NCI-H446 treated with DMSO at 0.1 percent for 48 hours (cell line): ENCODE data around the gene MPC1.
"Not testable (repeated sequence)": the region's sequence is repeated elsewhere in the genome, so short reads cannot be mapped to it uniquely, and the experiment has no call there.

Experiments used
- DNase-seq: peaks from one replicate; lab custom pipeline; 2025; lab: John Stamatoyannopoulos, UW

Gene MPC1

DNA sequence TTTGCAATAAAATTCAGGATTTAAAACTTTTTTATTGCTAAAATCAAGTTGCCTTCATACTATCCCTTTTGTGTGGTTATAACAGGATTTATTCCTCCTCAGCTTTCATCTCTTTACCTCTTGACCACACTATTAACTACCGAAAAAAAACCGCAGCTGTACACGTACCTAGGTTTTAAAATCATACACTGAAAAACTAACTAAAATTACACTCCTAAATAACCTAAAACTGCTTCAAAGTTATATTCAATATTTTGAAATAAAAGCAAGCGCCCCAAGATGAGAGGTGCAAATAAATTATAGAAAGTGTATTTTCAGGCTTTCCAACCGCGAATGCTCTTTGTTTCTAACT, 1.4 kb downstream of the MPC1 start:
- no peak for DNase-seq

GRCh38 chr6:166379800-166380199, 2.9 kb downstream of the MPC1 start:
- DNase-seq, result no peak

GRCh38 chr6:166379103-166379586, 3.6 kb downstream of the MPC1 start:
- no peak for DNase-seq

- no peak for DNase-seq
These were observed 5.0 kb downstream of the MPC1 start for GRCh38 chr6:166377721-166378120.

DNA sequence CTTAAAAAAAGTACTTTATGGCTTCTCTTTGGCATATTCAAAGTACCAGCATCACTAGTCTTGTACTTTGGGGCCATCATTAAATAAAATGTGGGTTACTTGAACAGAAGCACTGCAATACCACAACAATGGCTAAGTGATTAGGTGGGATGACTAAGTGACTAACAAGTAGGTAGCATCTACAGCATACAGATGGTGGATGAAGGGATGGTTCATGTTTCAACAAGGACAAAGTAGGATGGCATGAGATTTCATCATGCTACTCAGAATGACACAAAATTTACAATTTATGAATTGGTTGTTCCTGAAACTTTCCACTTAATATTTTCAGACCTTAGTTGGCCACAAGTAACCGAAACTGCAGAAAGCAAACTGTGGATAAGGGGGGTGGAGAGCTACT, 7.7 kb downstream of the MPC1 start:
- DNase-seq, result no peak

GRCh38 chr6:166370489-166370888, 12.3 kb downstream of the MPC1 start:
- DNase-seq, result no peak

- no peak for DNase-seq
These were observed 13.0 kb downstream of the MPC1 start for GRCh38 chr6:166369782-166370181.

DNA sequence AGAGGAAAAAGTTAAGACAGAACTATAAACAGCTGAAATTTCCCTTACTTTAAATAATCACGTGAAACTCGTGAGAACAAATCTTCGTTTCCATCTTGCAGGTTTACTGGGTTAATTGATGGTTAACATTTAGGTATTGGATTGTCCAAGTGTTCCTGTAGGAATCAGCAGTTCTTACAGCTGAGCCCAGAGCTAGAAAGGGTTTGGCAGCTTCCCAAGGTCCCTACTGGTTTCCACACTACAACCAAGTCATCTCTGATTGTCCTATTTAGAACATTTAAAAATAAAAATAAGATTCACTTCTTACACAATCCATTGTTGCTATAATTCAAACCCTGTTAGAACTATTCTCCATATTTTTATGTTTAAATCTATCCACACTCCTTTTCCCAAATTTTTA, 15.8 kb downstream of the MPC1 start:
- DNase-seq, result no peak

DNA sequence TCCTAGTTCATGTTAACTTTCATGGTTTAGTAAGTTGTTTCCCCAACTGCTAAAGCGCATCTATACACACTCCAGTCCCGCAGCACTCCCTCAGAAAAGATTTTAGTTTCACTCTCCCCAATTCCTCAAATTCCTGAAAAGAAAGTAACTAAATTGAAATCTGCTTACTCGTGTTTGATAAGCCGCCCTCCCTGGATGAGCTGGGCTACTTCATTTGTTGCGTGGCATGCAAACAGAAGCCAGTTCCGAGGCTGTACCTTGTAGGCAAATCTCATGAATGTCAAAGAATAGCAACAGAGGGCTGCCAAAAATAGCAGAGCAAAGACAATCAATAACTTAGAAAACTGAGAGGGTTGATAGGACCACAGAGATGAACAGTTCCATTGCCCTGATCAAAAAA, 16.9 kb downstream of the MPC1 start:
- DNase-seq, result no peak

DNA sequence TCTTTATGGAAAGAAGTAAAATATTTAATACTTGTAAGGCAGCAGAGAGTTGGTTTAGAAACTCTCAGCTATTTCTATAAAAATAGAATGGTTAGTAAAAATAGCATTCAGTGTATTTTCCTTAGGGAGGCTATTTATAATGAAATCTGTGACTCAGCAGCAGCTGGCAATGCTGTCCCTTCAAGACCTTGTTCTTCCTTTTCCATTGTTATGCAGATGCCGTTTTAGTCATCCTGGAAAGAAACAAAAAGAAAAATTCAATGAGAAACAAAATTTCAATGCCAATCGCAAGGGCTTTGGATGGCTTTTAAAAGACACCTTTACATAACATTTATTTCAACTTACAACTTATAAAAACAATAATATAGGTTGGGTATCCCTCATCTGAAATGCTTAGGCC, 17.5 kb downstream of the MPC1 start:
- no peak for DNase-seq

GRCh38 chr6:166364456-166364855, 18.3 kb downstream of the MPC1 start:
- no peak for DNase-seq

GRCh38 chr6:166362427-166362826, 20.3 kb downstream of the MPC1 start:
- not testable (repeated sequence) for DNase-seq

GRCh38 chr6:166361077-166361429, 21.7 kb downstream of the MPC1 start:
- DNase-seq, result no peak

DNA sequence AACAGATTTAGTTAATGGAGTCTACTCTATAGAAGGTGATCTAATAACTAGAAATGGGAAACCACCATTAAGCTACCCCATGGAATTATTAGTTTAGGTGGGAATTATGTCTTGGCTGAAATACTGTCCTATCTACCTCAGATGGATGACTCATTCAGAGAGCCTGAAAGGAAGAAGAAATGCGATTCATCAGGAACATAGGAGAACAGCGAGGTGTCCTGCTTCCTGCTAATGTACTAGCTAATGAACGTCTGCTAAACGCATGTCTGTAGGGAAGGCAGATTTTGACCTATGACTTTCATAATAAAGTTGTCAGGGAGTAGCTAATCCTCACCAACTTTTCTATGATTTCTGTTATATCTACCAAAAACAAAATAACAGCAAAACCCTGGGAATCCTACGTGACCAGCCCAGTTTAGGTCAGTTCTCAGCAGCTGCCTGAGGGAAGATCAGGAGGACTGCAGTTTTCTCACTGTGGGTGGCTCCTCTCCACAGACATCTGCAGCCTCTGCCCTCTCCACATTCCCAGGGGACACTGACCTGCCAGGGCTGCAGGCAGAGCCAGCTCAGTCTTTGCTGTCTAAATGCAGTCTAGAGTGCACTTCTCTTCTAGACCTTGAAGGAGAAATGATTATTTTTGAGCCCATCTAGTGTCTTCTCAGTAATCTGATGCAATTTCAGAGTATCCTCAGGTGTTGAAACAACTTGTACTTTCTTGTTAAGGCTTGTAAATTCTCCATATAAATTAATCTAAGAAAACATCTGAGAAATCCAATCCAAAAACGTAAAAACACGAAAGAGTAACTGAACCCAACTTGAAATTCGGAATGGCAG, 22.3 kb downstream of the MPC1 start:
- no peak for DNase-seq

- no peak for DNase-seq
These were observed 27.2 kb downstream of the MPC1 start for GRCh38 chr6:166355552-166355951.

- no peak for DNase-seq
These were observed 27.8 kb downstream of the MPC1 start for GRCh38 chr6:166354965-166355364.

DNA sequence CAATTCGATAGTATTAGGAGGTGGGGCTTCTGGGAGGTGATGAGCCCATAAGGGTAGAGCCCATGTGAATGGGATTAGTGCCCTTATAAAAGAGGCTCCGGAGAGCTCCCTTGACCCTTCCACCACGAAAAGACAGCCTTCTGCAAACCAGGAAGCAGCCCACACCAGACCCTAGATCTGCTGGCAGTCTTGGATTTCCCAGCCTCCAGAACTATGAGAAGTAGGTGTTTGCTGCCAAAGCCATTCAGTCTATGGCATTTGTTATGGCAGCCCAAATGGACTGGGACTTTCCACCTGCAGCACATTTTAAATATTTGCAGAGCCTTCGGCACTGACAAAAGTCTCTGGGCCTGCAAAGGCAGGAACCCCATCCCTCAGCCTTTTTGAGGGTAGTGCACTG, 28.6 kb downstream of the MPC1 start:
- DNase-seq, result no peak

DNA sequence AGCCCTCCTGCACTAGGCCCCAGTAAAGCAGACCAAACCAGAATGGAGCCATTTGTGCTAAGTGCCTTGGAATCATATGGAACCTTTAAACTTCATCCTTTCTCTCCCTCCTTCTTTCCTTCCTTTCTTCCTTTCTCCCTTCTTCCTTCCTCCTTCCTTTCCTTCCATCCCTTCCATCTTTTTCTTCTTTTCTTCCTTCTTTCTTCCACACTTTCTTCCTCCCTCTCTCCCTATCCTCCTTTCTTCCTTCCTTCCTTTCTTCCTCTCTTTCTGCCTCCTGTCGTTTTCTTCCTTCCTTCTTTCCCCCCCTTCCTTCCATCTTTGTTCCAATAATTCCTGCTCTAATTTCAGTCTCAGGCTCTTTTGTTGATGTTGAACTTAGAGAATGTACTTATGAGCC, 29.2 kb downstream of the MPC1 start:
- DNase-seq, result no peak

DNA sequence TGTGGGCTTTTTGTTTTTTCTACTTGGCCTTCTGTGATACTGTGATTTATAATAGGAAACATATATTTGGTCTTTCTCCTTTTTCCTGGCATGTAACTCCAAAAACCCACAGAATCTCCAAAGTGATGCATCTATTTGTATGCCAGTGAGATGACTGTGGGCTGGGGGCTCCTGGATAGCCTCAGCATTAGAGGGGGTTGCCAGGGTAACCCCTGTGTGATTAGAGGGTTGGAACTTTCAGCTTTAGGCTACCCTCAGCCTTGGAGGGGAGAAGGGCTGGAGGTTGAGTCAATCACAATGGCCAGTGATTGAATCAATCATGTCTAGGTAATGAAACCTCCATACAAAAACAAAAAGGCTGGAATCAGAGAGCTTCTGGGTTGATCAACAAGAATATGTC, 29.8 kb downstream of the MPC1 start:
- DNase-seq, result no peak

DNA sequence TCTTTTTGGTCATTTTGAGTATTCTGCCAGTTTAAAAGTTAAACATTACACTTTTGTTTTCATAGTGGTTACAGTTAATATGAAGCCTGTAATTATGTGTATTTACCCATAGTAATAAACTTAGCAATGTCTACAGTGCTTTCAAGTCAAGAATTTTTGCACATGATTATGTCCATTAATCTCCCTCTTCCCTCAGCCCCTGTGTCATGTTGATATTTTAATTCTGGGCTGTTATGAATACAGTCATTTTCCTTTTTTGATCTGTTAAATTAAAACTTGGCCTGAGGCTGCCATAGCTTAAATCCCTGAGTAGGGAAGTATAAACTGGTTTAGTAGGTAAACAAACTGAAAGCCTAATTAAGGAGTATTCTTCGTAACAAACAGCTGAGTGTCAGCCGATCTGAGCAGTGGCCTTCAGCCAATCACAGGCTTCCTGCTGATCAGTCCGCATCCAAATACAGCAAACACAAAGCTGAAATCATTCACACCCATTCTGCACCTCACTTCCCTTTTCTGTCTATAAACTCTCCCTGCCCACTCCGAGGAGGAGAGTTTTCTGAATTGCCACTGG, 30.9 kb downstream of the MPC1 start:
- DNase-seq, result no peak

- DNase-seq, result no peak
These were observed 34.3 kb downstream of the MPC1 start for GRCh38 chr6:166348305-166348949.

- DNase-seq, result no peak
These were observed 35.8 kb downstream of the MPC1 start for GRCh38 chr6:166346965-166347364.

- no peak for DNase-seq
These were observed 36.3 kb downstream of the MPC1 start for GRCh38 chr6:166346449-166346848.
